GM20431 (cell line): Measurements from ENCODE around the gene PRRX2.

Source experiments
- in situ Hi-C: fragments of 300-500 bp; cut with MseI, MboI; formaldehyde crosslinking; loops from one replicate; pipeline ENCODE4 v1.15.0; 2020; ENCODE audit warnings: low sequenced_read_pairs; ENCODE audit not compliant: unreplicated experiment

The PRRX2 gene

DNA sequence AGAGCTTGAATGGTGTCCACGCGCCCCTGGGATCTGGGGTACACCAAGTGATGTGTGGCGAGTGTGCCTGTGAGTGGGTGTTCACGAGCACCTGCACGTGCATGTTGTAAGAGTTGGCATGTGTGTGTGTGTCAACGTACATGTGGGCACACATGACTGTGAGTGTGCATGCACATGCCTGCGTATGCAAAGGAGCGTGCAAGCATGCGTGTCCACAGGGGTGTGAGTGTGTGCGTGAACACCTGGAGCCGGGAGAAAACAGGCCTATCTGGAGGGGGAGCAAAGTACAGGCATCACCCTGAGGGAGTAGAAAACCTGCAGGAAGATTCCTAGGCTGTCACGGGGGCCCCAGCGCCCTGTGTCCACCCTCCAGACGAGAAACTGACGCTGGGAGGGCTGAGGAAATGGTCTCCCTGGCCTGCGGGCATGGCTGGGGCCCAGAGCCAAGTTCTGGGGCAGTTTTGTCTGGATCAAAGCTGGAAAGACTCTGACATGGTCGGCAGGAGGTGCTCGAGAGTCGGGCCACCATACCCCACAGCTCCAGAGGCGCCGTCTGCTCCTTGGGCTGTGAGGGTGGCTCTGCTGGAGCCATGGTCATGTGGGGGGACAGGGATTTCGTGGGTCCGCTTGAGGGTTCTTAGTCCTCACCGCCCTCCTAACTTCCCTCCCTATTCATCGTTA, 55.6 kb downstream of the PRRX2 start:
- in situ Hi-C loops = no loop called here

DNA sequence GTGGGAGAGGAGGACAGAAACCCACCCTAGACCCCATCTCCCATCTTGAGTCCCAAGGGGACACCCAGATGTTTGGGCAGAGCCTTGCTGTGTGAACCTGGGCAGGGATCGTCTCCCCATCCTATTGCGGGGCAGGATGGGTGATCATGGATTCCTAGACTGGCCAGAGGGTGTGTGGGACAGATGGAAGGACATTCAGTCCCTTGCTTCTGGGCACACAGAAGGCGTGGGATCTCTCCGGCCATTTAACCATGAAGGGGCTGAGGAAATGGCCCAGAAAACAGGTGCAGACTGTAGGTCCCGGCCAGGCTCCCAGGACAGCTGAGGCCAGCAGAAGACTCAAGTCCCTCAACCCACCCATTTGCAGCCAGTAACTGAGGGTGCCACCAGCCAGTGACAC, 57.5 kb downstream of the PRRX2 start:
- in situ Hi-C loops = no loop called here

DNA sequence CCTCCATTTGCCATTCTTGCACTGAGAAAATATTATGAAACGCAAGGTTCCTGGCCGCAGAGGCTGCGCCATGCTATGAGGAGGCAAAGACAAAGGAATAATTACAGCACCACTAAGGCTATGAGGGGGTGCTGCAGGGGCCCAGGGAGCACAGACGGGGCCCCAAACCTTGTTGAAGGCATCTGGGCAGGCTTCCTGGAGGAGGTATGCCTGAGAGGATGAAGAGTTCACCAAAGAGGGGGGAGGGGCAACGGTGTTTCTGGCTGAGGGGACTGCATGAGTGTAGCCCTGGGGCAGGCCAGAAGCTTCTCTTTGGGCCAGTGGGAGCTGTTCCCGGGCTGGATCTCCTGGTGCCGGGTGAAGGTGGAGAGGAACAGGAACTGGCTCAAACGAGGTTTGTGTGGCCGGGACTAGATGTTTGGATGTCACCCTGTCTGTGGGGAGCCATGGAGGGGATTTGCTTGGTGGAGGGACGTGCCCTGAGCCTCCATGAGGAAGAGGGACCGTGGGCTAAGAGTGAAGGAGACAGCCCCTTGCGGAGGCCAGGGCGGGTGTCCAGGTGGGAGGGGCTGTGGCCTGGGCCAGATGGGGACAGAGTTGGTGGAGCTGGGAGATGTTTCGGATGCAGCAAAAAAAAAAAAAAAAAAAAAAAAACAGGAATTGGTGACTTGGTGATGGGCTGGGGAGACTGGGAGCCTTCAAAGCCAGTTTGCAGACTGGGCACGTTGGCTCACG, 59.2 kb downstream of the PRRX2 start:
- in situ Hi-C loops = no loop called here

DNA sequence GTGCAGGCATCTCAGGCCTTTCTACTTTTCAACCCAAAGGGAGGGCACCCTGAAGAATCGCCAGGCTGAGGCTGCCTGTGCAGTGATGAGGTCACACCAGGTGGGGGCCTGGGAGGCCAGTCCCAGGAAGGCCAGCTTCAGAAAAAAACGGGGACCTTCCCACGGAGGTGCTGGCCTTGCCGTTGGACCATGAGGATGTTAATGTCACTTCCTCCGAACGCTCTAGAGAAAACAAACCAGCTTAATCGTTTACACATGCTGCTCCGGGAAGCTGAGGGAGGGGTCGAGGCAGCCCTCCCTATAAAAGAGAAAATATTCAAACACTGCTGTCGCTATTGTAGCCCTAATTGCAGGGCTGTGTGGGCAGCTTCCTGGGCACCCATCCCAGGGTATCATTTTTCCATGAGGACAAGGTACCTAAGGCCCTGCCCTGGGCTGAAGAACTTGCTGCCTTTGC, 60.4 kb downstream of the PRRX2 start:
- in situ Hi-C loops = no loop called here

DNA sequence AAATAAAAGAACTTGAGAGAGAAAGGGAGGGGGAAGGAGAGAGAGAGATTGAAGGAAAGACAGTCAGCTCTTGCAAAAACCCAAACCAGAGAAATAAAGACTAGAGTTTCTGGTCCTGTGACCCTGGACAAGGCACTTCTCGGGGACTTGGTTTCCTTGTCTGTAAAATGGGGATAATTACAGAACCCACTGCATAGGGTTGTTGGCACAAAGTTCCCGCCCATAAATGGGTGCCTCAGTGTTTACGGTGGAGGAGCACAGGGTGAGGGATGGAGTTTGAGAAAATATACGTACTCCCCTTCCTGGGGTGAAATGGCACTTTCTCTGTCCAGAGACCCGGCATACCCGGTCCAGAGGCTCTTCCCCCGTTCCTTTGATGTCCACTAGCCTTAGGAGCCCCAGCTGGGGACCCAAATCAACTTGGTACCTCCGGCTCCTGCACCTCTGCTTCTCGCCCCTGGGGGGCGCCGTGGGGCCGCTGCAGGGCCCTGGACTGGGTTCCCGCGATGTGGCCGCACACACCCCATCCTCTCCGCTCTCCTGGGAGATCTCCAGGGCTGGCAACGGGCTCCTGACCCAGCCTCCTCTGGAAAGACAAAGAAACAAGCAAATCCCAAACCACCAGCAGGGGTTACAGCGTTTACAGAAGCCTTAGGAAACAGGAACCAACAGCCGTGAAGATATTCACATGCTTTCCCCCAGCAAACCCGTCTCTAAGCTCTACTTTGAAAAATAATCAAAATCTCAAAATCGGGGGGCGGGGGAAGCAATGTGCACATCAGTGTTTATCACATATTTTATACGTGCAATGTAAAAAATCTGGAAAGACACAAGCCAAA, 61.1 kb downstream of the PRRX2 start:
- in situ Hi-C loops = no loop called here

DNA sequence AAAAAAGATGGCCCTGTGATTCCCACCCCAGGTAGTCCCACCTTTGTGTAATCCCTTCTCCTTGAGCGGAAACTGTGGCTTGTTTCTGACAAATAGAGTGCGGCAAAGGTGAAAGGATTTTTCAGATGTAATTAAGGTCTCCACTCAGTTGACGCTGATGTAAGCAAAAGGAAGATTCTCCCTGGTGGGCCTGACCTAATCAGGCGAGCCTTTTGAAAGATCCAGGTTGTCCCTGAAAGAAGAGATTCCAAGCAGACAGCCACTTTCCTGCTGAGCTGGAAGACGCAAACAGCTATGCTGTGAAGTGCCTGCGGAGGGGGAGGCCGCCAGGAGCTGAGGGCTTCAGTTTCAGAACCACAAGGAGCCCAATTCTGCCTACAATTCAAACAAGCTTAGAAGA, 63.3 kb downstream of the PRRX2 start:
- in situ Hi-C loops = no loop called here

DNA sequence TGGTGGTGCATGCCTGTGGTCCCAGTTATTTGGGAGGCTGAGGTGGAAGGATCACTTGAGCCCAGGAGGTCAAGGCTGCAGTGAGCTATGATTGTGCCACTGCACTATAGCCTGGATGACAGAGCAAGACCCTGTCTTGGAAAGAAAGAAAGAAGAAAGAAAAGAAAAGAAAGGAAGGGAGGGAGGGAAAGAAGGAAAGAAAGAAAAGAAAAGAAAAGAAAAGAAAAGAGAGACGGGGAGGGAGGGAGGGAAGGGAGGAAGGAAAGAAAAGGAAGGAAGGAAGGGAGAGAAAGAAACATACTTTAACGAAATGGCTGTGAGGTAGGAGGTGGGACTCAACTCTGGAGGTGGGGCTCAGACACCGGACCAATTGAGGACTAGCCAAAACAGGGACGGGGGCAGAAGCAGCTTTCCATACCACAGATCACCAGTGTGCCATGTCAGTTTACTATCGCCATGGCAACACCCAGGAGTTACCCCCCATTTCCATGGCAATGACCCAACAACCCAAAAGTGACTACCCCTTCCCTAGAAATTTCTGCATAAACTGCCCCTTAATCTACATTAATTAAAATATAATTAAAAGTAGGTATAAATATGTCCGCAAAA, 66.1 kb downstream of the PRRX2 start:
- in situ Hi-C loops = no loop called here

DNA sequence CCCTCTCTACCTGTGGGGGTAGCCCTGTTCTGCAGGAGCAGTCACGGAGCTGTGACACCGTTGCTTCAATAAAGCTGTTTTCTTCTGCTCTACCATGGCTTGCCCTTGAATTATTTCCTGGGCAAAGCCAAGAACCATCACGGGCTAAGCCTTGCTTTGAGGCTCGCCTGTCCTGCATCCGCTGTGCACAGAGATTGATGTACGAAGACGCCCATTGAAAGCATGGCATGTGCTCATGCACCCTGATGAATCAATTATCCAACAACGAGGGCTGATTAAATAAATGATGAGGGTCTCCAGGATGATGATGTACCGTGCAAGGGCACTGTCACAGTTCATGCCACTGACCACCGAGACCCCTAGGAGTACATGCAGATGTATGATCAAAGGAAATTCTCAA, 66.7 kb downstream of the PRRX2 start:
- in situ Hi-C loops = no loop called here

DNA sequence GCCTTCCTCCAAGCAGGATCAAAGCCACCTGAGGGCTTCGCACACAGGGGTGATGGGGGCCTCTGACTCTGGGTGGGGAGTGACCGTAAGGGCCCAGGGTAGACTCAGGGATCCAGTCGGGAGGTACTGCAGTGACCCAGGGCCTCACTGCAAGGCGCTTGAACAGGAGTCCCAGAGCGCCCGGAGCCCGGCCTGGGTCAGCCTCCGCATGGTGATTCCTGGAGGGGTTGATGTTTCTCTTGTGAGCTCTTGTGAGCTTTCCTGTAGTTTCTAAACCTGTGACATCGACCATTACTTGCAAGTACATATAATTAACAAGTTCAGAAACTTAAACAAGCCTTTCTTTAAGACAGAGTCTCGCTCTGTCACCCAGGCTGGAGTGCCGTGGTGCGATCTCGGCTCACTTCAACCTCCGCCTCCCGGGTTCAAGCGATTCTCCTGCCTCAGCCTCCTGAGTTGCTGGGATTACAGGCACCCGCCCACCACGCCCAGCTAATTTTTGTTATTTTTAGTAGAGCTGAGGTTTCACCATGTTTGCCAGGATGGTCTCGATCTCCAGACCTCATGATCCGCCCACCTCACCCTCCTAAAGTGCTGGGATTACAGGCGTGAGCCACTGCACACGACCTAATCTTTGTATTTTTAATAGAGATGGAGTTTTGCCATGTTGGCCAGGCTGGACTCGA, 67.6 kb downstream of the PRRX2 start:
- in situ Hi-C loops = no loop called here

DNA sequence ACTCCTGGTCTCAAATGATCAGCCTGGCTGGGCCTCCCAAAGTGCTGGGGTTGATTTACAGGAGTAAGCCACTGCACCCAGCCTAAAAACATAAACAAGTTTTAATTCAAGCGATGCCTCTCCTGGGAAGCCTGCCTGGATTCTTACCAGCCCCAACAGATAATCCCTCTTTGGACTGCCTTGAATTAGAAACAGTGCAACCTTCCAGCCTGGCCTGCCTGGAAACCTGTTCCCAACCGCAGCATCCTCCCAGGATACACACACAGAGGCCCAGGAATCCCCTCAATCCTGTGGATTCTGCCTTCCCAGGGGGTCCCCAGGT, 68.1 kb downstream of the PRRX2 start:
- in situ Hi-C loops = no loop called here

DNA sequence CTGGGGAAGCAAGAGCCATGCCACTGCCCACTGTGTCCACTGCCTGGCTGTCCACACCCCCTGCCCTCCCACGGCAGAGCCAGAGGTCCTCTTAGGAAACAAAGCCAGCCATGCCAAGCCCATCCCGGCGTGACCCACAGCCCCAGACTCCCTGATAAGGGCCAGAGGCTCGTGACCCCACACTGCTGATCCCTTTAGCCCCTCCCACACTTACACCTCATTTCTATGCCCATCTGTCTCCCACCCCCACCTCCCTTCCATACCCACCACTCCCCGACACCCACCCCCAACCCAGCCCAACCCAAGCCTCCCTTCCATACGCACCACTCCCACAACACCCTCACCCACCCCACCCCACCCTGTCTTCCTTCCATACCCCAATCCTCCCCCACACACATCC, 70.1 kb downstream of the PRRX2 start:
- in situ Hi-C loops = no loop called here

DNA sequence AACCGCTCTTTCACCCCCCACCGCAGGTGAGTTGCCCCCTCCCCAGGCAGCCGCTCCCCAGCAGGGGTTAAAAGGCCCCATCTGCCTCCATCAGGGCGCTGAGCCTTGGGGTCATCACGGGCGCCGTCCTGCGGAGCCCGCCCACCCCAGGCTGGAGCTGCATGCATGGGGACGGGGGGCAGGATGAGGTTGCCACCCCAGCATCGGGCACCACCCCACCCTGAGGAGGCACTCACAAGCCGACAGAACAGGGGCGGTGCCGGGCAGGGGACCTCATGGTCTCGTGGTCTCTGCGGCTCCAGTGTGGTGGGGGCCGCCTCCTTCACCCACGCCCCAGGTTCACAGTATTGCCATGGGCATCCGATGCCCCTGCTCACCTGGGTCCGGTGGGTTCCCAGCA, 70.9 kb downstream of the PRRX2 start:
- in situ Hi-C loops = no loop called here

DNA sequence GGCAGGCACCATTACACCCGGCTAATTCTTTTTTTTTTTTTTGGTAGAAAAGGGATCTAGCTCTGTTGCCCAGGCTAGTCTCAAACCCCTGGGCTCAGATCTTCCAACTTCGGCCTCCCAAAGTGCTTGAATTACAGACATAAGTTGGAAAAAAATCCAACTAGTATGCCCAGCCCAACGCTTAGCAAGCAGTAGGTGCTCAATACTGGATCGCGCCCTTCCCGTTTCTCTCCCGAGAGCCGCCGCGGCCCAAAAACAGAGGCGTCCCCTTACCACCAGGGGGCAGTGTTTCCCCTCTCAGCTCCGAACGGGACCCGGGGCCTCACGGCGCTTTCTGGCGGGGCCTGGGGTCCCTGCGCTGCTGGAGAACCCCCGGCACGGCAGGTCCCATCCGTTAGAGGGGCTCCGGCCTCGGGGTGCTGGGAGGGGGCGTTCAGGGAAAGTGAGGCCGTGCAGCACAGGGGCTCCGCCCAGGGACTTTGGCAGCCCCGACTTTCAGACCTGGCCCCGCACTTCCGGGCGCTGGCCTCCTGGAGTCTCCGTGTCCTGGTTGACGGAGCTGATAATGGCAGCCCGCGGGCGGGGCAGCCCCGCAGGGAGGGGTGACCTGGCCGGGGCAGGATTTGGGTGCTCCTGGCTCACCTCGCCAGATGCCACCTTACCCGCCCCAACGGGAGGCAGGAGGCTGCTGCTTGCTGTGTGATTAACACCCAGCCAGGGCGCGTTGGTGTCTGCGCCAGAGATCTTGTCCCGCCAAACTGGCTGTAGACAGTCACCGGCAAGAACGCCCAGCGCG, 72.2 kb downstream of the PRRX2 start:
- in situ Hi-C loops = no loop called here

DNA sequence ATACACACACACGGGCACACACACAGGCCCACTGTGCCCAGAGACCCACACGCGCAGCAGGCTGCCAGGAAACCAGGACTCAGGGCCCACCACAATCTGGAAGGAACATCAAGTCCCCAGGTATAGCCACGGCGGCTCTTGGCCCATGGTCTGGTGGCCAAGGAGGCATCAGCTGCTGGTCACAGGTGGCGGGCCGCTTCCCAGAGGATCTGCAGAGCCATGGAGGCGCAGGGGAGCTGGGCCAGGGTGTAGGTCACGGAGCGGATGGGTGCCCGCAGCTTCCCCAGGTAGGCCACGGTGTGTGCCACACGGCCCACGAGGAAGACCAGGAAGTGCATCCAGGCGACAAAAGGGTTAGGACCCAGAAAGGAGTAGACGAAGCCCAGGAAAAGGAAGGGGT, 74.0 kb downstream of the PRRX2 start:
- in situ Hi-C loops = no loop called here

DNA sequence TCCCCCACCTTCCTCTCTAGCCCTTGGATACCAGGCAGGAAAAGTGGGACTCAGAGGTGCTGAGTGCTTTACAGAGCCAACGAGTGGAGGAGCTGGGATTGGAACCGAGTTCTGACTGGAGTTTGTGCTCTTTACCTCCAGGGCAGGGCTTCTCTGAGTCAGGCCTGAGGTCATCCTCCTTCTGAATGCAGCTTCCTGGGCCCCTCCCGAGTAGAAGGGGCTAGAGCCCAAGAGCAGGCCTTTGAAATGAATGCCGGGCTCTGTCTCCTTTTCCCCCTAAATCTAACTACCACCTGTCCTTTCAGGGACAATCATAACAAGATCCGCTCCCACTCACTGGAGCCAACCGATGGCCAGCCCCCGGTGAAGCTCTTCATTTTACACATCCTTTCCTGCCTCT, 74.7 kb downstream of the PRRX2 start:
- in situ Hi-C loops = no loop called here

DNA sequence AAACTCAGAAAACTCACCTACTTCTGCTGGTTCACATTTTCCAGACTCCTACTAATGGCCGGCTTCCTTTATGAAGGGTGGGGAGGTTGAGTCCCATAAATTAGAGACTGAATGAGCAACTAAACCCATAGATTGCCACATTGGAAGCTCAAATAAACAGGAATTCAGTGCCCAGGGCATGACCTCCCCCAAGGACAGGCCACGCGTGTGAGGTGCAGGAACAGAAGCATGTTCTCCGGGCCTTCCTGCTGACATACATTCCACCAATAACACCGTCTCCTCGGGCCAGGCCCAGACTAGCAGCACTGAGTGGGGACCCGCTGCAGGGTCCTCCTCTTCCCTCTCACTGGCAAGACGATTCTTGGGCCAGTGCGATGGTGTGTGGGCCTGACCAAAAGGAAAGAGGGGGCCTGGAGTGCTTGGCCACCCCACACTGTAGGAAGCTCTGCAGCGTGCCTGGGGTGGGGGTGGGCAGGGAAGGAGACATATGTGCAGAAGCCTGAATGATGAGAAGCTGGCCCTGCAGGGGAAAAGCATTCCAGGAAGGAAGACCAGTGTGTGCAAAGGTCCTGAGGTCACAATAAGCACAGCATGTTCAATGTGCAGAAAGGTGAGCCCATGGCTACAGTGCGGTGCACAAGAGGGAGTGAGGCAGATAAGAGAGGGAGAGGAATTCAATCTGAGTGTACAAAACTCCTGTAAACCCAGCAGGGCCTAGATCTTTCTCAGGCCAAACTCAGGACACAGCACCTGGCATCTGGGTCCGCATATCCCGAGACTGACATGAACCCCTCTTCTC, 75.4 kb downstream of the PRRX2 start:
- in situ Hi-C loops = no loop called here

DNA sequence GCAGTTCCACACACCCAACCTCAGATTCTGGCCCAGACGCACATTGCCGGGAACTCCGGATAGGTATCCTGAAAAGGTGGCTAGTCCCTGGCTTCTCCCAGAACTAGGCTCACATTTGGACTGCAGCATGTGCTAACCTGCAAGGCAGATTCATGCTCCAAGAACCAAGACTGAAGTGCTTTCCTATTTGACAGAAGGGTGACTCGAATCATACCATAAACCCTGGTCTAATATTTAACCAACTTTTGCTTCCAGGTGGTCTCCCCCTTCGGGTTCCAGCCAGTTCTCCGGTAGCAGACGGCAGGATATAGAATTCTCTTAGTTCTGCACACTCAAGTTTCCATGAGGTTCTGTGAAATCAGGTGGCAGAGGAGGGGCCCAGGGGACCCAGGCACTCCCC, 79.8 kb downstream of the PRRX2 start:
- in situ Hi-C loops = no loop called here

DNA sequence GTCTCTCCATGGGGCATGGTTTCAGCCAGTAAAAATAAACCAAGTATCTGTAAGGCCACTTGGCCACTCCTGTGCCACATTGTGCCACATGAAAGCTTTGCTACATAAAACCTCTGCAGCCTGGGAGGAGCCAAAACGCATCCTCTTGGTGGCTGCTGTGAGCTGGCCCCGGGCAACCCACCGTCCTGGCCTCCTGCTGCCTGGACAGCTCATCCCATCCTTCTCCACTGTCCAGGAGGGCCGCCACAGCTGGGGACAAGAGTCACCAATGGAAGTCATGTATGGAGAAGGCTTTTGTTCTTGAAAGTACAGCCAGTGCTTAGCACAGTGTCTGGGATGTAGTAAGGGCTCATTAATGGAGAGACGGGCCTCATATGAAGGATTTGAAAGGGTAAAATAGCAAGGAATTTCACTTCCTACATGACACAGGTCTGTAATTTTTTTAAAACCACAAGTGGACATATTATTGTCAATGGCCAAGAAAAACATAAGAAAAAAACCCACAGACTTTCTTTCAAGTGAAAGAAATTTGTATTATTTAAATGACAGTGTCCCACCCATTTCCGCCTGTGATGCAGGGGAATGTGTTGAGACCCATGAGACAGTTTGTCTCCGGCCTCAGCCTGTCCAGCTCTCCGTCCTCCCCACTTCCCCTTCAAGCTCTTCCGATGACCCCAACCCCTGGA, 80.8 kb downstream of the PRRX2 start:
- in situ Hi-C loops = no loop called here
